Panc1 (cell line): Measurements from ENCODE around the gene TFDP1. TPM values are rescaled to one million over a fixed set of nuclear protein-coding genes. Genes with fewer than 3 reads are reported as not detected.

Source experiments
- ATAC-seq: fragments of 200-7000 bp; cut with Tn5 transposase; 2 replicates; pipeline ENCODE4 v1.9.1; 2020; ENCODE audit warnings: mild to moderate bottlenecking, moderate library complexity
- BruUV-seq: library from RNA; stranded (reverse); fragments of 400-500 nt; replicated peaks from 2 replicates; lab custom pipeline; 2021; lab: Mats Ljungman, UMichigan
- CTCF ChIA-PET: fragments of 300-600 bp; sonication (Branson Sonifier 250); formaldehyde crosslinking; loops from one replicate; lab custom pipeline; 2022; ENCODE audit warnings: antibody characterized with exemption; lab: Charles Lee
- POLR2A ChIA-PET: fragments of 300-600 bp; sonication (Branson Sonifier 250); formaldehyde crosslinking; loops from one replicate; lab custom pipeline; 2022; ENCODE audit warnings: antibody characterized with exemption; lab: Charles Lee
- DNase-seq: peaks from one replicate; pipeline ENCODE4 v3.0.0-alpha.2; 2010; ENCODE audit warnings: low read depth, low spot score
- H3K27ac ChIP-seq: 2 replicates; pipeline ENCODE4 v1.5.1; 2011; ENCODE audit warnings: mild to moderate bottlenecking, low read length, inconsistent platforms
- H3K27me3 ChIP-seq: fragments of 200-500 bp; sonication (Bioruptor generic); 2 replicates; pipeline ENCODE4 v1.6.0; 2014; ENCODE audit warnings: low read length, inconsistent platforms; ENCODE audit not compliant: control insufficient read depth, insufficient read depth
- H3K36me3 ChIP-seq: fragments of 200-500 bp; sonication (Bioruptor generic); 2 replicates; pipeline ENCODE4 v1.5.1; 2014; ENCODE audit warnings: inconsistent platforms, mild to moderate bottlenecking, low read length, moderate library complexity; ENCODE audit not compliant: control insufficient read depth, insufficient read depth
- H3K4me1 ChIP-seq: 2 replicates; pipeline ENCODE4 v1.5.1; 2011; ENCODE audit warnings: inconsistent platforms, mild to moderate bottlenecking, low read length, moderate library complexity; ENCODE audit not compliant: control insufficient read depth, insufficient read depth
- H3K4me3 ChIP-seq, 2 experiments: 2 replicates each; pipeline ENCODE4 v1.5.1; 2011 to 2012; ENCODE audit warnings: low read depth in 2 of 2, low read length in 2 of 2, mild to moderate bottlenecking in 2 of 2, inconsistent platforms in 1 of 2, moderate library complexity in 1 of 2
- H3K9me3 ChIP-seq: fragments of 200-500 bp; sonication (Bioruptor generic); 2 replicates; pipeline ENCODE4 v1.5.1; 2014; ENCODE audit warnings: low read depth, mild to moderate bottlenecking, inconsistent platforms, low read length, moderate library complexity; ENCODE audit not compliant: control insufficient read depth, insufficient read depth
- POLR2AphosphoS5 ChIP-seq: IDR thresholded peaks from 2 replicates; pipeline ENCODE4 v1.6.1; 2012; ENCODE audit warnings: mild to moderate bottlenecking, low read depth, low read length, moderate library complexity
- SIN3A ChIP-seq: IDR thresholded peaks from 2 replicates; pipeline ENCODE4 v1.6.1; 2012; ENCODE audit warnings: low read depth, mild to moderate bottlenecking, low read length, moderate library complexity, borderline replicate concordance; ENCODE audit not compliant: insufficient read depth
- TCF7L2 ChIP-seq: IDR thresholded peaks from 2 replicates; pipeline ENCODE4 v1.6.1; 2011; ENCODE audit warnings: mild to moderate bottlenecking, low read depth, low read length, inconsistent platforms
- in situ Hi-C: cut with HindIII; loops from 2 replicates; pipeline ENCODE4 v1.10.0; 2016; ENCODE audit warnings: low sequenced_read_pairs, low pct_unique_long_range_greater_than_20kb
- intact Hi-C: fragments of 100-400 bp; cut with micrococcal nuclease; formaldehyde crosslinking; loops from one replicate; pipeline ENCODE4 v1.10.0; 2022; ENCODE audit not compliant: unreplicated experiment
- total RNA-seq: library from RNA; stranded (reverse); gene quantifications from one replicate; pipeline ENCODE4 v1.2.1, GENCODE V29; 2021; ENCODE audit not compliant: unreplicated experiment
- TF ChIP-seq, protein P1 (sequence below), 2 experiments: IDR thresholded peaks; 2 replicates each; pipeline ENCODE4 v1.6.1; 2011 to 2012; ENCODE audit warnings: low read depth in 2 of 2, control low read depth in 1 of 2, low read length in 1 of 2, mild to moderate bottlenecking in 1 of 2, moderate library complexity in 1 of 2; ENCODE audit not compliant: insufficient read depth in 1 of 2
- TF ChIP-seq, protein P2 (sequence below): fragments of 450-650 bp; IDR thresholded peaks from 2 replicates; pipeline ENCODE4 v1.5.1; 2017; ENCODE audit warnings: mild to moderate bottlenecking

The TFDP1 gene
- total RNA-seq, 1 experiment from 2014 or later, result 91.6 TPM

DNA sequence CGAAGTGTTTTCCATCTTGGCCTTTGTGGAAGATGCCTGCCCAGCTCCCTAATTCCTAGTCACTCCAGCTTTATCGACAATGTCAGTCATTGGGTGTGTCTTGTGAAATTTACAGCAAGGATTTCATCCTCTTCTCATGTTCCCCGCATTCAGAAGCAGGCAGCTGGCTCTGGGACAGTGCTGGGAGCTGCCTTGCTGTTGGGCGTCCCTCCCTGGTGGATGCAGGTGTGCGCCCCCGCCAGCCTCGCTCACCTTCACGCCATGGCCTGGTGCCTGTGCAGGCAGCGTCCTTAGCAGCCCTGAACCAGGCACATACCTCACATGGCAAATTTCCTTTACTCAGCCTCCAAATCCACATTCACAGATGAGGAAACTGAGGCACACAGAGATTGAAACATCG lies 39.7 kb upstream of the TFDP1 start:
- Histone ChIP-seq H3K4me3 (no peak overlapping the region), H3K36me3 (no peaks in the 10 kb centered on the region), H3K9me3 (no peaks in the 10 kb centered on the region), H3K27me3 (no peaks in the 10 kb centered on the region), H3K4me1 (no peaks in the 10 kb centered on the region), H3K27ac (no peak overlapping the region)
- intact Hi-C loops (no loop called here), in situ Hi-C loops (no loop called here)
- CTCF ChIA-PET, result no interaction called here
- ATAC-seq (no peak), DNase-seq (no peak)
- BruUV-seq, result no TSS peak
- TF ChIP-seq, protein P1, sequence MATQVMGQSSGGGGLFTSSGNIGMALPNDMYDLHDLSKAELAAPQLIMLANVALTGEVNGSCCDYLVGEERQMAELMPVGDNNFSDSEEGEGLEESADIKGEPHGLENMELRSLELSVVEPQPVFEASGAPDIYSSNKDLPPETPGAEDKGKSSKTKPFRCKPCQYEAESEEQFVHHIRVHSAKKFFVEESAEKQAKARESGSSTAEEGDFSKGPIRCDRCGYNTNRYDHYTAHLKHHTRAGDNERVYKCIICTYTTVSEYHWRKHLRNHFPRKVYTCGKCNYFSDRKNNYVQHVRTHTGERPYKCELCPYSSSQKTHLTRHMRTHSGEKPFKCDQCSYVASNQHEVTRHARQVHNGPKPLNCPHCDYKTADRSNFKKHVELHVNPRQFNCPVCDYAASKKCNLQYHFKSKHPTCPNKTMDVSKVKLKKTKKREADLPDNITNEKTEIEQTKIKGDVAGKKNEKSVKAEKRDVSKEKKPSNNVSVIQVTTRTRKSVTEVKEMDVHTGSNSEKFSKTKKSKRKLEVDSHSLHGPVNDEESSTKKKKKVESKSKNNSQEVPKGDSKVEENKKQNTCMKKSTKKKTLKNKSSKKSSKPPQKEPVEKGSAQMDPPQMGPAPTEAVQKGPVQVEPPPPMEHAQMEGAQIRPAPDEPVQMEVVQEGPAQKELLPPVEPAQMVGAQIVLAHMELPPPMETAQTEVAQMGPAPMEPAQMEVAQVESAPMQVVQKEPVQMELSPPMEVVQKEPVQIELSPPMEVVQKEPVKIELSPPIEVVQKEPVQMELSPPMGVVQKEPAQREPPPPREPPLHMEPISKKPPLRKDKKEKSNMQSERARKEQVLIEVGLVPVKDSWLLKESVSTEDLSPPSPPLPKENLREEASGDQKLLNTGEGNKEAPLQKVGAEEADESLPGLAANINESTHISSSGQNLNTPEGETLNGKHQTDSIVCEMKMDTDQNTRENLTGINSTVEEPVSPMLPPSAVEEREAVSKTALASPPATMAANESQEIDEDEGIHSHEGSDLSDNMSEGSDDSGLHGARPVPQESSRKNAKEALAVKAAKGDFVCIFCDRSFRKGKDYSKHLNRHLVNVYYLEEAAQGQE (IDR thresholded peaks at IDR 0.05; ENCODE audit: insufficient read depth in 1 of 2, low read depth in 2 of 2, low read length in 1 of 2), result no peak
- TF ChIP-seq POLR2AphosphoS5 (no peak), TCF7L2 (no peak)
- POLR2A ChIA-PET, result no interaction called here

DNA sequence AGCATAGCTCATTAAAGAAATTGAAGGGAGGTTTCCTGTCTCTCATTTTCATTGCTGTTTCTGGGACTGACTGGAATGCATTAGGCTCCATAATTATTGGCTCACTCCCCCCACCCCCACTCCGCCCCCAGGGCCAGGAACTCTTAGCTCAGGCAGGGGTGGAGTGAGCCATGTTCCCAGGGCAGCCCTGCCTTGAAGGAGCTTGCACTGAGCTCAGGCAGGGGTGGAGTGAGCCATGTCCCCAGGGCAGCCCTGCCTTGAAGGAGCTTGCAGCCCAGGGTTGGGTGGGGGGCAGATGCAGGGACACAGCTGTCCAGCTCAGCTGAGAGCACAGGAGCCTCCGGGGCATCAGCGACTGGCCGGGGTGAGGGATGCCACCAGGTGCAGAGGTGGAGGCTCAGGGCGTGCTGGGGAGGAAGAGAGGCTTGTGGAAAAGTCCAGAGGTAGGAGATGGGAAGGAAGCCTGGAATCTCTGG lies 39.1 kb upstream of the TFDP1 start:
- Histone ChIP-seq H3K4me3 (no peak overlapping the region), H3K27me3 (no peaks in the 10 kb centered on the region), H3K36me3 (no peaks in the 10 kb centered on the region), H3K27ac (no peak overlapping the region), H3K9me3 (no peaks in the 10 kb centered on the region), H3K4me1 (no peaks in the 10 kb centered on the region)
- ATAC-seq (peak; percentile 36; the same call in 1 of the 2 replicates), DNase-seq (no peak)
- ChIA-PET CTCF (no interaction called here), POLR2A (interaction anchor here (0.7 kb wide), 1 partner anchor 15 kb away, joined by 3 read pairs; no protein-coding TSS in a partner anchor)
- intact Hi-C loops, result no loop called here
- TF ChIP-seq POLR2AphosphoS5 (no peak), TCF7L2 (no peak), SIN3A (no peak)
- TF ChIP-seq, protein P1 (IDR thresholded peaks at IDR 0.05; ENCODE audit: insufficient read depth in 1 of 2, low read depth in 2 of 2, low read length in 1 of 2), result no peak
- TF ChIP-seq, protein P2, sequence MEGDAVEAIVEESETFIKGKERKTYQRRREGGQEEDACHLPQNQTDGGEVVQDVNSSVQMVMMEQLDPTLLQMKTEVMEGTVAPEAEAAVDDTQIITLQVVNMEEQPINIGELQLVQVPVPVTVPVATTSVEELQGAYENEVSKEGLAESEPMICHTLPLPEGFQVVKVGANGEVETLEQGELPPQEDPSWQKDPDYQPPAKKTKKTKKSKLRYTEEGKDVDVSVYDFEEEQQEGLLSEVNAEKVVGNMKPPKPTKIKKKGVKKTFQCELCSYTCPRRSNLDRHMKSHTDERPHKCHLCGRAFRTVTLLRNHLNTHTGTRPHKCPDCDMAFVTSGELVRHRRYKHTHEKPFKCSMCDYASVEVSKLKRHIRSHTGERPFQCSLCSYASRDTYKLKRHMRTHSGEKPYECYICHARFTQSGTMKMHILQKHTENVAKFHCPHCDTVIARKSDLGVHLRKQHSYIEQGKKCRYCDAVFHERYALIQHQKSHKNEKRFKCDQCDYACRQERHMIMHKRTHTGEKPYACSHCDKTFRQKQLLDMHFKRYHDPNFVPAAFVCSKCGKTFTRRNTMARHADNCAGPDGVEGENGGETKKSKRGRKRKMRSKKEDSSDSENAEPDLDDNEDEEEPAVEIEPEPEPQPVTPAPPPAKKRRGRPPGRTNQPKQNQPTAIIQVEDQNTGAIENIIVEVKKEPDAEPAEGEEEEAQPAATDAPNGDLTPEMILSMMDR, result no peak
- in situ Hi-C loops, result no loop called here
- no TSS peak for BruUV-seq
